HG03196 (cell line): ENCODE measurements around the gene KIF15.

Experiments used
- ATAC-seq: cut with Tn5 transposase; IDR thresholded peaks from one replicate; pipeline ENCODE4 v1.9.1; 2021; ENCODE audit not compliant: unreplicated experiment

Gene KIF15

GRCh38 chr3:44877333-44877732 is 115.7 kb downstream of the KIF15 start:
- no peak for ATAC-seq

- no peak for ATAC-seq
Measured at GRCh38 chr3:44880284-44880683, 118.7 kb downstream of the KIF15 start.

- ATAC-seq = no peak
Measured at GRCh38 chr3:44883213-44883955, 121.8 kb downstream of the KIF15 start.

- ATAC-seq = no peak
Measured at GRCh38 chr3:44883999-44884431, 122.4 kb downstream of the KIF15 start.

GRCh38 chr3:44885618-44886017 is 124.0 kb downstream of the KIF15 start:
- no peak for ATAC-seq

GRCh38 chr3:44886561-44886960 is 125.0 kb downstream of the KIF15 start:
- ATAC-seq = no peak

- no peak for ATAC-seq
Measured at GRCh38 chr3:44887101-44887500, 125.5 kb downstream of the KIF15 start.

DNA sequence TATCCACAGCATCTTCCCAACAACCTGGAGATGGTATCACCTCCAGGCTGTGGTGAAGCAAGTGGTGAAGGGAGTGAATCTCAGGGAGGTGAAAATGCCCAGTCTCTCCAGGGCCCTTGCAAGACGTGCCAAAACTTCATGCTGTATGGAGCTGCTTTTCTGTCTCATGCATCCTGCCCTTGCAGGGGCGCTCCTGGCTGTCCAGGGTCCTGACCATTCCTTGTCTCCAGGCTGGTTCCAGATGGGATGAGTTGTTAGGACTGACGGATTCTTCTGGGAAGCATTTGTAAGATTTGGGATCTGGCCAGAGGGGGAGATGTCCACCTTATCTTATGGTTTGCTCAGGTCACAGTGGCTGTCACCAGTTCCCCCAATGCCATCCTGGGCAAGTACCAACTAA is 128.7 kb downstream of the KIF15 start:
- no peak for ATAC-seq

- ATAC-seq = no peak
Measured at GRCh38 chr3:44890852-44891251, 129.3 kb downstream of the KIF15 start.

GRCh38 chr3:44892689-44893088 is 131.1 kb downstream of the KIF15 start:
- ATAC-seq = no peak

- ATAC-seq = no peak
Measured at GRCh38 chr3:44893097-44893496, 131.5 kb downstream of the KIF15 start.

DNA sequence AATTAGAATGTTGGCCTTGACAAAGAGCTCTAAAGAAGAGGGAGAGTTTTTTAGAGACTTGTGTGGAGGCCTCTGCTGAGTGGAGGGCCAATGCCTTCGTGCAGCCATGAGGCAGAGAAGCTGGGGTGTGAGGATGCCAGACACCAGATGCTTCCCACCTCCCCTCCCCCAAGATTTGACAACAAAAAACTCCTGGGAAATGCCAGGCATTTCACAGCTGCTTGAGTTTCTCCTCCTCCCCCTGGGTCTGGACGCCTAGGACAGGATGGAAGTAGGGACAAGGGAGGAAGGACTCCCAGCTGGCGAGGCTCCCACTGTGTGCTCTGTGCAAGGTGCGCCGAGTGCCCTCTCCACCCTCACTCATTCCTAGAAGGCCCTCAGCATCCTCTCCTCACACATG is 132.9 kb downstream of the KIF15 start:
- no peak for ATAC-seq

DNA sequence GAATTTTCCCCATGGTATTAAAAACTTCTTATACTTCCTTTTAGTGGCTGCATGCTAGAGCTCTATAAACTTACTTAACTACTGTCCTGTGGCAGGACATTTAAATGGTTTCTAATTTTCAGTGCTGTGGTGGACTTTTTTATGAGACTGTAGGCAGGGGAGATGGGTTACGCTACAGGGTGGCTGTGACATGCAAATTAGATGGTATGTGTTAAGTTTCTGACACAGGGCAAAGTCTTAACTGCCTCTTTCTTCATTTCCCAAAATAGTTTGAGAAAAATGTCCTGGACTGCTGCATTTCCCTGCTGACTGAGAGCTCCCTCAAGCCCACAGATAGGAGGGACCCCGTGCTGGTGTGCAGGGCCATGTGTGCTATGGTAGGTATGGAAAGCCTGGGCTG is 134.8 kb downstream of the KIF15 start:
- ATAC-seq = no peak

GRCh38 chr3:44899683-44900367 is 138.2 kb downstream of the KIF15 start:
- ATAC-seq = no peak

- no peak for ATAC-seq
Measured at GRCh38 chr3:44902628-44903027, 141.0 kb downstream of the KIF15 start.
